ENCODE data around the gene RALGPS1.

- no peak for TF ChIP-seq POLR2A (IDR thresholded peaks at IDR 0.05; ENCODE audit: extremely low read depth, insufficient read length)
- no peak for TF ChIP-seq CTCF (IDR thresholded peaks at IDR 0.05; ENCODE audit: low read depth, low read length)
- no peak for TF ChIP-seq MAX (IDR thresholded peaks at IDR 0.05; ENCODE audit: low read depth, low read length)
Measured at GRCh38 chr9:127269449-127269848, 354.9 kb downstream of the RALGPS1 start.
